IgD-negative memory B cell (primary cell): Measurements from ENCODE around the gene ACVR1. TPM values are rescaled to one million over a fixed set of nuclear protein-coding genes. Genes with fewer than 3 reads are reported as not detected.
"Not testable (repeated sequence)": the region's sequence is repeated elsewhere in the genome, so short reads cannot be mapped to it uniquely, and the experiment has no call there.

Experiments used
- H3K27ac Mint-ChIP-seq, 3 donors: one replicate each; pipeline ENCODE4 v1.8.0; 2020 to 2022; ENCODE audit warnings: mild to moderate bottlenecking in 3 of 3, mixed read lengths in 3 of 3, moderate library complexity in 1 of 3
- H3K27me3 Mint-ChIP-seq: one replicate; pipeline ENCODE4 v1.8.0; 2021; ENCODE audit warnings: mixed read lengths
- H3K36me3 Mint-ChIP-seq: one replicate; pipeline ENCODE4 v1.8.0; 2020; ENCODE audit warnings: mild to moderate bottlenecking, mixed read lengths
- H3K4me1 Mint-ChIP-seq, 3 donors: one replicate each; pipeline ENCODE4 v1.8.0; 2020 to 2022; ENCODE audit warnings: mixed read lengths in 3 of 3, mild to moderate bottlenecking in 1 of 3
- H3K4me3 Mint-ChIP-seq, 4 donors: one replicate each; pipeline ENCODE4 v1.8.0; 2020 to 2022; ENCODE audit warnings: mild to moderate bottlenecking in 4 of 4, mixed read lengths in 4 of 4, moderate library complexity in 3 of 4
- H3K9me3 Mint-ChIP-seq, 3 donors: one replicate each; pipeline ENCODE4 v1.8.0; 2020 to 2021; ENCODE audit warnings: mixed read lengths in 3 of 3, mild to moderate bottlenecking in 1 of 3
- polyA plus RNA-seq: library from polyadenylated mRNA; unstranded; fragments of 300-500 nt; fragmentation: Illumina TruSeq; gene quantifications from one replicate; pipeline ENCODE4 v1.2.3, GENCODE V29; 2021

ACVR1 gene
- polyA plus RNA-seq, 1 donor from 2014 or later: 2.7 TPM

DNA sequence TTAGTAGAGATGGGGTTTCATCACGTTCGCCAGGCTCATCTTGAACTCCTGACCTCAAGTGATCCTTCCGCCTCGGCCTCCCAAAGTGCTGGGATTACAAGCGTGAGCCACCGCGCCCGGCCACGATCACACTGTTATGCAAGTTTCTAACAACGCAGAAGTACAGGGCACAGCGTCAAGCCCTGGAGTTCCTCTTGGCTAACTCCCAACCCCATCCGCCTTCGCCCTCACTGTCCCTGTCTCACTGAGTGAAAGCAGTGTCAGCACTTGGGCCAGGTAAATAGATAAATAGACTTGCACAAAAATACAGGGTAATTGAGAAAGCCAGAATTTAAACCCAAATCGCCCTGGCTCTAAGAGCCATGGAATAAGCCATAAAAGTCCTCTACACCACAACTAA is 111.7 kb downstream of the ACVR1 start:
- Mint-ChIP-seq H3K4me1 (peaks cover 0 to 2% (median 0%) of the 10 kb centered on the region in 3 donors), H3K4me3 (no peak overlapping the region)

GRCh38 chr2:157761520-157761919 is 114.6 kb downstream of the ACVR1 start:
- Mint-ChIP-seq H3K4me1 (peaks cover 0 to 2% (median 0%) of the 10 kb centered on the region in 3 donors), H3K9me3 (peaks cover 6 to 16% (median 6%) of the 10 kb centered on the region in 3 donors), H3K4me3 (no peak overlapping the region), H3K27me3 (no peaks in the 10 kb centered on the region), H3K27ac (no peak overlapping the region), H3K36me3 (peaks cover 31% of the 10 kb centered on the region)

More for the DNA sequence above, 111.7 kb downstream of the ACVR1 start:
- no peaks in the 10 kb centered on the region for H3K27me3 Mint-ChIP-seq
- peaks cover 18% of the 10 kb centered on the region for H3K36me3 Mint-ChIP-seq
- no peak overlapping the region for H3K27ac Mint-ChIP-seq
- H3K9me3 Mint-ChIP-seq: no peaks in the 10 kb centered on the region

GRCh38 chr2:157760949-157761348 is 115.2 kb downstream of the ACVR1 start:
- Mint-ChIP-seq H3K4me3 (no peak overlapping the region), H3K9me3 (peaks cover 6 to 21% (median 7%) of the 10 kb centered on the region in 3 donors), H3K27ac (no peak overlapping the region), H3K4me1 (peaks cover 0 to 2% (median 0%) of the 10 kb centered on the region in 3 donors), H3K36me3 (peaks cover 37% of the 10 kb centered on the region), H3K27me3 (no peaks in the 10 kb centered on the region)

GRCh38 chr2:157759855-157760254 is 116.3 kb downstream of the ACVR1 start:
- H3K4me3 Mint-ChIP-seq: no peak overlapping the region

DNA sequence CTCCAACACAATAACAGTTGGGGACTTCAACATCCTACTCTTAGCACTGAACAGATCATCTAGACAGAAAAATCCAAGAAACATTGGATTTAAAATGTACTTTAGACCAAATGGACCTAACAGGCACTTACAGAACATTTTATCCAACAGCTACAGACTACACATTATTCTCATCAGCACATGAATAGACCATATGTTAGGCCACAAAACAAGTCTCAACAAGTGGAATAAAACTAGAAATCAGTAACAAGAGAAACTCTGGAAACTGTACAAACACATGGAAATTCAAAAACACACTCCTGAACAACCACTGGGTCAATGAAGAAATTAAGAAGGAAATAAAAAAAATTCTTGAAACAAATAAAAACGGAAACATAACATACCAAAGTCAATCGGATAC is 117.5 kb downstream of the ACVR1 start:
- Mint-ChIP-seq H3K4me1 (peaks cover 0 to 2% (median 0%) of the 10 kb centered on the region in 3 donors), H3K9me3 (peaks cover 6 to 21% (median 7%) of the 10 kb centered on the region in 3 donors), H3K27me3 (no peaks in the 10 kb centered on the region), H3K36me3 (peaks cover 47% of the 10 kb centered on the region), H3K4me3 (no peak overlapping the region), H3K27ac (no peak overlapping the region)

More at GRCh38 chr2:157759855-157760254, 116.3 kb downstream of the ACVR1 start:
- peaks cover 44% of the 10 kb centered on the region for H3K36me3 Mint-ChIP-seq
- H3K4me1 Mint-ChIP-seq: peaks cover 0 to 2% (median 0%) of the 10 kb centered on the region in 3 donors
- no peaks in the 10 kb centered on the region for H3K27me3 Mint-ChIP-seq
- H3K27ac Mint-ChIP-seq: peak overlapping the region in 1 of 3 donors; percentile 3
- peaks cover 6 to 21% (median 7%) of the 10 kb centered on the region in 3 donors for H3K9me3 Mint-ChIP-seq

DNA sequence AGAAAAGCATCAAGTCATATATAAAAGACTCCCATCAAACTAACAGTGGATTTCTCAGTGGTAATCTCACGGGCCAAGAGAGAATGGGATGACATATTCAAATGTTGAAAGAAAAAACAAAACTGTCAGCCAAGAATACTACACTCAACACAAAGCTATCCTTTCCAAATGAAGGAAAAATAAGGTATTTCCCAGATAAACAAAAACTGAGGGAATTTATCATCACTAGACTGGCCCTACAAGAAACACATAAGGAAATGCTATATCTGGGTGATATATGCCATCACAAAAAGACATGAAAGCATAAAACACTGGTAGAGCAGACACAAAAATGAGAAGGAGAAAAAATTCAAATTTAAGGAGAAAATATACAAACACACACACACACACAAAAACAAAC is 118.6 kb downstream of the ACVR1 start:
- Mint-ChIP-seq H3K4me3 (peak overlapping the region in 1 of 4 donors; percentile 72), H3K27ac (no peak overlapping the region), H3K9me3 (peaks cover 6 to 21% (median 7%) of the 10 kb centered on the region in 3 donors), H3K4me1 (peaks cover 0 to 2% (median 0%) of the 10 kb centered on the region in 3 donors), H3K36me3 (peaks cover 49% of the 10 kb centered on the region), H3K27me3 (no peaks in the 10 kb centered on the region)

DNA sequence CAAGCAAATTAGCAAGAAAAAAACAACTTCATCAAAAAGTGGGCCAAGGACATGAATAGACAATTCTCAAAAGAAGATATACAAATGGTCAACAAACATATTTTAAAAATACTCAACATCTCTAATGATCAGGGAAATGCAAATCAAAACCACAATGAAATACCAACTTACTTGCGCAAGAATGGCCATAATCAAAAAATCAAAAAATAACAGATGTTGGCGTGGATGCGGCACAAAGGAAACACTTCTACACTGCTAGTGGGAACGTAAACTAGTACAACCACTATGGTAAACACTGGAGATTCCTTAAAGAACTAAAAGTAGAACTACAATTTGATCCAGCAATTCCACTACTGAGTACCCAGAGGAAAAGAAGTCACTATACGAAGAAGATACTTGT is 119.7 kb downstream of the ACVR1 start:
- H3K27ac Mint-ChIP-seq, H3K4me1 Mint-ChIP-seq, H3K4me3 Mint-ChIP-seq, H3K27me3 Mint-ChIP-seq: not testable (repeated sequence)
- H3K9me3 Mint-ChIP-seq: peaks cover 6 to 21% (median 7%) of the 10 kb centered on the region in 3 donors
- peaks cover 54% of the 10 kb centered on the region for H3K36me3 Mint-ChIP-seq

DNA sequence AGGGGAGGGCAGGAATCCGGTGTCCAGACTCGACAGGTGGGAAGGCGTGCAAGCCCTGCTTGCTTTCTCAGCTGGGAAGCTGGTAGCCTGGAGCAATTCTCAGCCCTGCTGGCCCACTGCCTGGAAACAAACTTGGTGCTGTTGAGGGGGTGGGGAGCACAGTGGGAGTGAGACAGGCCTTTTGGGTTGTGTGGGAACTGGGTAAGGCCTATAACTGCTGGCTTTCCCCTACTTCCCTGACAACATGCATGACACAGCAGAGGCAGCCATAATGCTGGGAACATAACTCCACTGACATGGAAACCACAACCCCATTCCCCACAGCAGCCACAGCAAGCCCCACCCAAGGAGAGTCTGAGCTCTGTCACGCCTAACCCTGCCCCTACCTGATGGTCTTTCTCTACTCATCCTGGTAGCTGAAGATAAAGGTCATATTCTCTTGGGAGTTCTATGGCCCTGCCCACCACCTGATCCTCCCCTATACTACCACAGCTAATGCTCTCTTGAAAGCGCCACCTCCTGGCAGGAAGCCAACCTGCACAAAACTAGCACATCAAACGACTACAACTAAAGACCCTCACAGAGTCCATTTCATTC is 124.6 kb downstream of the ACVR1 start:
- Mint-ChIP-seq H3K4me3 (no peak overlapping the region), H3K27me3 (no peaks in the 10 kb centered on the region), H3K36me3 (peaks cover 36% of the 10 kb centered on the region), H3K4me1 (peaks cover 0 to 4% (median 0%) of the 10 kb centered on the region in 3 donors), H3K9me3 (peaks cover 0 to 6% (median 2%) of the 10 kb centered on the region in 3 donors), H3K27ac (no peak overlapping the region)

DNA sequence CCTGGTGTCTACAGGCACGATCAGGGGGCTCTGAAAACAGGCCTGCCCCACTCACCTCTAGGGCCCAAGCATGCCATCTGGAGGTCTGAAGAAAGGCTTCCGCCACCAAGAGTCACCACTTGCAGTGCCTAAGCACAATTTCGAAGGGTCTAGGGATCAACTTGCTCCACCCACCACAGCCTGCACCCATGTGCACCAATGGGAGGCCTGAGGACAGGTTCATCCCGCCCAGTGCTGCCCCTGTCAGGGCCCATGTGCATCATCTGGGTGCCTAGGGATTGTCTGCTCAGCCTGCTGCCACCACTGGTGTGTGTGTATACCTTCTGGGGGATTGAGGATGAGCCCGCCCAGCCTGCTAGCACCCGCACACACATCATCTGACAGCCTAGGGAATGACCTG is 126.4 kb downstream of the ACVR1 start:
- H3K4me1 Mint-ChIP-seq: peaks cover 0 to 4% (median 0%) of the 10 kb centered on the region in 3 donors
- H3K9me3 Mint-ChIP-seq: no peaks in the 10 kb centered on the region
- H3K36me3 Mint-ChIP-seq: peaks cover 19% of the 10 kb centered on the region
- H3K27ac Mint-ChIP-seq: no peak overlapping the region
- no peak overlapping the region for H3K4me3 Mint-ChIP-seq
- H3K27me3 Mint-ChIP-seq: no peaks in the 10 kb centered on the region

DNA sequence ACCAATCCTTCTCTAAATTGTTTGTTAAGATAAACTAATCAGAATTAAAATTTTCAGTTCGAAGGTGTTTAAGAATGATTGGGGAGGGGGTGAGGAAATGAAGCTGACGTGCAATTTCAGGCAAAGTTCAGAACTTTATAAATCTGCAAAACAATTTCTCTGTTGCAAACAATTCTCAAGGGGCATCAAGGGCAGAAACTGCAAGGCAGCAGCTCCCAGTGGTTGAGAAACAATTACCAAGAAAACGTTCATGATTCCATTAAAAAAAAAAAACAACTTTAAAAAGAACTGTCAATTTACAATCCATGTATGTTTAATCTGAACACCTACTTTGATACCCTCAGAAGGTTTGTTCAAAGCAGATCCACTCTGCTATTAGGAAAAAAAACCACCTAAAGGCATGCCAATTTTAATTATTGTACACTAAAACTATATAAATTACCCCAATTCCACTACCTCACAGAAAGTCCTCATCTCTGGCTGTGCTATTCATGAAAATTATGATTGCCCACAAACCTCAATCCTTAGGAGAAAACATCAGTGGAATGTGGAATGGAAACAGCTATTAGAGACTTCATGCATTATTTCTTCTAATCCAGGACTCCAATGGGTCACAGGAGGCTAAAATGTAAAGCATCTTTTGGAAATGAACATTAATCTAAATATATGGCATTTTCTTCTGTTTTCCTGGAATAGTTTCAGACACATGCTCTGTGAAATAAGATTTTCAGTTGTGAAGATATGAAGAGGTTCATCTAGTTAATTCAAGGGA is 127.6 kb downstream of the ACVR1 start:
- Mint-ChIP-seq H3K4me3 (no peak overlapping the region), H3K27me3 (no peaks in the 10 kb centered on the region), H3K27ac (no peak overlapping the region), H3K36me3 (peaks cover 16% of the 10 kb centered on the region), H3K9me3 (no peaks in the 10 kb centered on the region), H3K4me1 (peaks cover 0 to 4% (median 1%) of the 10 kb centered on the region in 3 donors)

GRCh38 chr2:157747695-157748370 is 128.3 kb downstream of the ACVR1 start:
- no peaks in the 10 kb centered on the region for H3K9me3 Mint-ChIP-seq
- H3K27ac Mint-ChIP-seq: no peak overlapping the region
- H3K4me3 Mint-ChIP-seq: no peak overlapping the region
- peaks cover 13% of the 10 kb centered on the region for H3K36me3 Mint-ChIP-seq
- peaks cover 0 to 4% (median 1%) of the 10 kb centered on the region in 3 donors for H3K4me1 Mint-ChIP-seq
- no peaks in the 10 kb centered on the region for H3K27me3 Mint-ChIP-seq

DNA sequence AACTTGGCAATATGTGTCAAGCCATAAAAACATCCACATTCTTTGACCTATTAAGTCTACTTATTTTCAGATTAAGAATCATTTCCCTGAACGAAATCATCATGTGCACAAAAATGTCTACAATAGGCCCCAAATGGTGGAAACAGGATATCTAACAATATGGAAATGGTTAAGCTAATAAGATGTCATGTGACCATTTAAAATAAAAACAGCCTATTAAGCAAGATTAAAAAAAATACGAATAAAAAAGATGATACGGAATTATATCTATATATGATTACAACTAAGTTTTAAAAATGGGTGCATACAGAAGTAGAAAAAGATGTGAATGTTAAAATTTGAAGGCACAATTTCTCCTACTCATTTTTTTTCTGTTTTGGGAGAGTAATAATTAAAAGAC is 128.8 kb downstream of the ACVR1 start:
- Mint-ChIP-seq H3K4me3 (no peak overlapping the region), H3K9me3 (no peaks in the 10 kb centered on the region), H3K36me3 (peaks cover 10% of the 10 kb centered on the region), H3K27me3 (no peaks in the 10 kb centered on the region), H3K4me1 (peaks cover 0 to 4% (median 1%) of the 10 kb centered on the region in 3 donors), H3K27ac (no peak overlapping the region)

- Mint-ChIP-seq H3K27ac (no peak overlapping the region), H3K4me1 (peaks cover 0 to 1% (median 0%) of the 10 kb centered on the region in 3 donors), H3K9me3 (no peaks in the 10 kb centered on the region), H3K4me3 (no peak overlapping the region), H3K36me3 (peaks cover 8% of the 10 kb centered on the region), H3K27me3 (no peaks in the 10 kb centered on the region)
These were observed 129.7 kb downstream of the ACVR1 start for GRCh38 chr2:157746234-157746950.

- Mint-ChIP-seq H3K4me1 (peaks cover 0 to 1% (median 0%) of the 10 kb centered on the region in 3 donors), H3K9me3 (no peaks in the 10 kb centered on the region), H3K36me3 (peaks cover 8% of the 10 kb centered on the region), H3K27me3 (no peaks in the 10 kb centered on the region), H3K4me3 (no peak overlapping the region), H3K27ac (no peak overlapping the region)
These were observed 131.5 kb downstream of the ACVR1 start for GRCh38 chr2:157744571-157745076.
